Stimulated activated CD4-positive, alpha-beta T cell treated with anti-CD3 and anti-CD28 coated beads, TNF-alpha, amount 100 ng/mL, for 4 hours (primary cell): Measurements from ENCODE around the gene XAF1.
"Not testable (repeated sequence)": the region's sequence is repeated elsewhere in the genome, so short reads cannot be mapped to it uniquely, and the experiment has no call there.

Experiments used
- DNase-seq, 3 experiments: peaks; one replicate each; pipeline ENCODE4 v3.0.0-alpha.2; 2020; ENCODE audit warnings: low read depth in 3 of 3

Gene XAF1

DNA sequence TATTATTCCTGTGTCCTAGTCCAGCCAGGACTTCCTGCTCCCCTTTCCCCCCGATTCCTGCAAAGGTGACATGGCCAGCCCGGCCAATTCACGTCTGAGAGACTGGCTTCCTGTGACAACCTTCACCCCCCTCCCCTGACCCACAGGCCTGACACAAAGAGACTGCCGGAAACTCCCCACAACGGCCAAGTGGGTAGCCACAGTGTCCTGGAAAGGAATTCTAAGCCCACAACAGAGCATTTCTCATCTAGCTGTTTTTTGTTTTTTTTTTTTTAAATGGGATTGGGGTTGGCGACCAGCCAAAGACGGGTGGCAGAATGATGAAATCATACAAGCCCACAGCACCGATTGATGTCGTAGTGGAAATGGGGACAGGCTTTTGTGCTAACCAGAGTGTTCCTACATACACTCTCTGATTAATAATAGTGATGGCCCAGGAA lies 2.8 kb upstream of the XAF1 start:
- DNase-seq, result peak in 1 of 3 experiments; percentile 45

DNA sequence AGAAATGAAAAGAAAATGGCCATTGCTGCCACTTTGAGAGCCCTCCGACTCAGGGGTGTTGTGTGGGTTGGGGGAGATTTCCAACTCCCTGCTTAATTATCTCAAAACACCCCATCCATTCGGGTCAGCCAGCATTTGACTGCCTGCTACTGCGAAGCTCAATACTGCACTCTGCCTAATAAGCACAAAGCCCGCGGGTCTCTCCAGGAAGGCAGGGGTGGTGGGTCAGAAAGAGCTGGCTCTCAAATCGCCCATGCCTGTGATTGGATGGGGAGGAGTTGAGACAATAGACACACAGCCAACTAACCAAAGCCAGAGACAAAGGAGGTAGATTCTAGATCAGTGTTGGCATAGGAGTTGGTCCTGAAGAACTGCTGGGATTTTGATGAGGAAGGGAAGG lies 2.3 kb upstream of the XAF1 start:
- DNase-seq, result no peak

DNA sequence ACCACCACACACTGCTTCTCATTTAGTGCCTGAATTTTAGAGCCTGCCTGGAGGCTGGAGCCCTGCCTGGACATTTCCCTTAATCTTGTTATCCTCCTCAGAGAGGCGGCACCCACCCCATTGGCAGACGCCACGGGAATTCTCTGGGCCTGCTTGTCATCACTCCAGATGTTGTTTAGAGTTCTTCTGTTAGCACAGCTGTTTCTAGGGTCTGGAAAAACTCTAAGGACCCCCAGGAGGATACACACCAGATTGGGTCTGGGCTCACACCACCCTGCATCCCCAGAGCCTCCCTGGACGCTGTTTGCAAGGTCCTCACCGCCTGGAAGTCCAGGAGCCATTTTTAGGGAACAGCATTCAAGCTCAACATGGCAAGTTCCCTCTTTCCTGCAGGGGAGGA lies 565 bp upstream of the XAF1 start:
- no peak for DNase-seq

DNA sequence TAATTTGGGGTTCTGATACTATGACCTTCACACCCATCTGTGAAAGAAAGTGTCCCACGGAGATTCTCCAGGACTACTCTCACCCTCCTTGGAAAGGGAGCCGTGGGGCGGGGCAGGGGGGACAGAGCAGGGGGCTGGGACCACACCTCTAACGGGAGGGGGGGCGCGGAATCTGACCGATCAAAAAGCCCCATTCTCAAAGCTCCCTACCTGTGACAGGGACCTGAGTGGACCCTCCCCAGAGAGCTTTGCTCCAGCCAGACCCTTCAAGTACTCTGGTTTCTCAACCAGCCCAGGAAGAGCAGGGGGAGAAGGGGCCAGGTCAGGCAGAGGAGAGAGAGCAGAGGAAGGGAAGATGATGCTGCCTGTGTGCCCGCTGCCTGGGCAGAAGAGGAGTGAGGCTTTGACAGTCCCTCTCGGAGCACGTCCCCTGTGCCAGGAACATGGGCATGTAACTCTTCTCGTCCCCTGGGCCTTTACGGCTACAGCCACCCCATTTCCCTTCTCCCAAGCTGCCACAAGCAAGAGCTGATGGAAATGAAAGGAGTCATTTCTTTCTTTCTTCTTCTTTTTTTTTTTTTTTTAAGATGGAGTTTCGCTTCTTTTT lies 682 bp downstream of the XAF1 start:
- no peak for DNase-seq

DNA sequence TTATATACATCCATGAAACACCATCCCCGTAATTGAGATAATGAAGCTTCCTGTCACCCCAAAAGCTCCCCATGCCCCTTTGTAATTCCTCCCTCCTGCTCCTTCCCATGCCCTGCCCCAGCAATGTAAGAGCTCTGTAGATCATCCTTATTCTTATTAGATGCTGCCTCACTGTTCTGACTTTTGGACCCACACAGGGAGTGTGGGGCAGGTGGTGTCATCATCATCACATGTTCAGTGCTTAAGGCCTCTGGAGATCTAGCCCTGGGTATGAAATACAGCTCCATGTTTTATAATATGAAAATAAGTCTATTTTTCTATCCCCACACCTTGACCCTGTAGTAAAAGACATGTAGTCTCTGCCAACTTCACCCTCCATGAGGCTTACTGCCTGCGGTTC lies 1.9 kb downstream of the XAF1 start:
- no peak for DNase-seq

DNA sequence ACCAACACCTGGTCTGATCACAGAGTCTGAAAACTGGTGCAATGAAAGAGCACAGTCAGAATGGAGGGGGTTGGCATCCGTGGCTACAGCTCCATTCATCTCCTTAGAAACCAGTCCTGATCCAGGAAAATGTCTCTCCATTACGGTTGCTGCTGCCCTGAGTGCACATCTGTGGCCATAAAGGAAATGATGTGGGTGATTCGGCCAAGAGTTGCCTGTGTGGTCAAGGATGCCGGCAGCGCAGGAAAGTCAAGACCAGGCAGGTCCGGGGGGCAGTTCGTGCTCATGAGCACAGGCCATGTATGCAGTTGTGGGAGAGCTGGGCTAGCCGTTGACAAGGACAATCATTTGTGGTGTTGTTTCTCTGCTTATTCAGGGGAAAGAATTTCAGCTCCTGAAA lies 5.9 kb downstream of the XAF1 start:
- DNase-seq, result no peak

DNA sequence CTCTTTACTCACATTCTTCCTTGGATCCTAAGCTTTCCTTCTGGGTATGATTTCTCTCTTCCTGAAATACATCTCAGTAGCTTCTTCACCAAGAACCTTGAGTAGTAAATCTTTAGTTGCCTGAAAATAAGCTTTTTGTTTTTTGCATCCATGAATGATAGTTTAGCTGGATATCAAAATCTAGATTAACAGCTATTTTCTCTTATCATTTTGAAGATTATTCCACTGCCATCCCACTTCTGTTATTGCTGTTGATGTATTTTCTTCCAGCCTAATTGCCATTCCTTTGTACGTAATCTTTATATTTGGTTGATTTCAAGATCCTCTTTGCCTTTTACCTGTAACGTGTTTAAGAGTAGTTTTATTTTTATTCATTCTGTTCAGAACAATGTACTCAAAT lies 12.6 kb downstream of the XAF1 start:
- DNase-seq, result no peak

DNA sequence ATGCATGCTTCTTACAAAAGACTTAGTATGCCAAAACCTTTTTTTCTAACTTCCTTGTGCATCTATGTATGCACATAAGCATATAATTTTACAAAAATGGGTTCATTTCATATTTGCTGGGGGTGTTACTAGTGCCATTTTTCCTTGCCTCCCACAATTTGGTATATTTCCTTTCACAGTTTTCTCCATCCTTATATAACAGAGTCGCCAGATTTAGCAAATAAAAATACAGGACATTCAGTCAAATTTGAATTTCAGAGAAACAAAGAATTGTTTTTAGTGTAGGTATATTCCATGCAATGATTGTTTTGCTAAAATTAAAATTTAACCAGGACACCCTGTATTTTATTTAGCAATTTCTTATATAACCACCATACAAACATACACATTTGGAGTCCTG lies 16.2 kb downstream of the XAF1 start:
- DNase-seq, result no peak

DNA sequence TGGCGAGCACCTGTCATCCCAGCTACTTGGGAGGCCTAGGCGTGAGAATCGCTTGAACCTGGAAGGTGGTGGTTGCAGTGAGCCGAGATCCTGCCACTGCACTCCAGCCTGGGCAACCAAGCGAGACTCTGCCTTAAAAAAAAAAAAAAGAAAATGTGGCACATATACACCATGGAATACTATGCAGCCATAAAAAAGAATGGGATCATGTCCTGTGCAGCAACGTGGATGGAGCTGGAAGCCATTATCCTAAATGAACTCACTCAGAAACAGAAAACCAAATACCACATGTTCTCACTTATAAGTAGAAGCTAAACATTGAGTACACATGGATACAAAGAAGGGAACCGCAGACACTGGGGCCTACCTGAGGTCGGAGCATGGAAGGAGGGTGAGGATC lies 19.1 kb downstream of the XAF1 start:
- not testable (repeated sequence) for DNase-seq

DNA sequence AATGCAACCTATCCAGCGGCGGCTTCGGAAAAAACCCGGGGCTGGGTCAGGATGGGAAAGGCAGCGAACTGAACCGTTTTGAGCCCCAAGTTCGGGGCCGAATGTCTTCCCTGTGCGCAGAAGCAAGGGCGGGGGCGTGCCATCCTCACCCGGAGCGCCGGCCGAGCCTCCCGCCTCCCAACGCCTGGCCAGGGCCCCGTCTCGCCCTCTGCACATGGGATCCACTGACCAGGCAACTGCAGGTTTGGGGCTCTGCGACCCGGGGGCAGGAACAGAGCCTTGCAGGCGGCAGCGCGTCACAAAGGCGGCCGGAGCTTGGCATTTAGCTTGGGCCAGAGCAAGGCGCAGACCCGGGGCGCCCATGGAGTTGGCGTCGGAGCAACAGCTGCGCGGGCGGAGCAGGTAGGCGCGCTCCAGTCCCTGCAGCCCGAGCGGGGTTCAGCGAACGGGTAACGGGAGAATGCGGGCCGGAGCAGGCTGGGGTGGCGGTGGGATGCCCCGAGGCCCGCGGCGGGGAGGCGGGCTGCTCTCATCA lies 20.1 kb downstream of the XAF1 start, which contains the start of gene FBXO39:
TSS of gene FBXO39 (plus strand) at position 345 of the 535 bp plus-strand sequence. CDS start 3,654 bp downstream, outside the sequence.
- peak in 1 of 3 experiments; percentile 15 for DNase-seq

DNA sequence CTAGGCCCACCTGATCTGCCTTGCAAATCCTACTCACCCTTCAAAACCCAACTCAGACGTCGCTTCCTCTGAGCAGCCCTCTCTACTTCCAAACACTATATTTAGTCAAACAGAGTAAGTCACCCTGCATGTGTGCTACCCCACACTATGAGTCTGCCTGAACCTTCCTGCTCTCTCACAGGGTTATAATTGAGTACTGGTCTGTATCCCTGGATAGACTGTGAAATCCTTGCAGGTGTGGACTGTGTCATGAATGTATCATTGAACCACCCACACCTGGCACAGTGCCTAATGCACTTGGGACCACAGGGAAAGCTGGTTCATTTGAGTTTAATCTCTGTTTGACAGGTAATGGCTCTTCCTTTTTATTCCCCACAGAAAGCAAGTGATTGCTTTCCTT lies 23.6 kb downstream of the XAF1 start:
- no peak for DNase-seq

DNA sequence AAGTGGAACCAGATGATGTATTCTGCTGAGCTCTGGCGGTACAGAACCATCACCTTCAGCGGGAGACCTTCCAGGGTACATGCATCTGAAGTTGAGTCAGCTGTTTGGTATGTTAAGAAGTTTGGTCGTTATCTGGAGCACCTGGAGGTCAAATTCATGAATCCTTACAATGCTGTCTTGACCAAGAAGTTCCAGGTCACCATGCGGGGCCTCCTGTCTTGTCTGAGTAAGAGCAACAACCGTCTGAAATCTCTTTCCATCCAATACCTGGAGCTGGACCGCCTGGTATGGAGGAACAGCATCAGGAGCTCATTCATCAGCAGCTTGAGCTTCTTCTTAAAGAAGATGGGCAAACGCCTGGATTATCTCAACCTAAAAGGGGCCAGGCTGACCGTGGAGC lies 24.2 kb downstream of the XAF1 start:
- DNase-seq, result no peak

DNA sequence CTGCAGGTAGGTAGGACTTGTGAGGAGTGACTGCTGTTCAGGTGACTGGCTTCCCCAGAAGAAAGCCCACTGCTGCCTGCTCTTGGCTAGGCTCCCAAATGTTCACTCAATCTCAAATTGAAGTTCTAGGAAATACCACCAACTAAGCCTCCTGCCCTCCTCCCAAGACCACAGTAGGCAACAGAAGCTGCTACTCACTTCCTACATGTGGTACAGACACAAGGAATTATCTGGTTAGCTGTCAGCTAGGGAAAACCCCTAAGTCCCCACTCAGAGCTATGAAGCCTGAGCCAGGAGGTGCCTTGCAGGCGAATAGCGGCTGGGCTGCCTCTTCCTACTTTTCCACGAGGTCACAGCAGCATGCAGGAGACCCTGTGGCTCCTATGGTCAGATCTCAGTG lies 25.0 kb downstream of the XAF1 start:
- no peak for DNase-seq

DNA sequence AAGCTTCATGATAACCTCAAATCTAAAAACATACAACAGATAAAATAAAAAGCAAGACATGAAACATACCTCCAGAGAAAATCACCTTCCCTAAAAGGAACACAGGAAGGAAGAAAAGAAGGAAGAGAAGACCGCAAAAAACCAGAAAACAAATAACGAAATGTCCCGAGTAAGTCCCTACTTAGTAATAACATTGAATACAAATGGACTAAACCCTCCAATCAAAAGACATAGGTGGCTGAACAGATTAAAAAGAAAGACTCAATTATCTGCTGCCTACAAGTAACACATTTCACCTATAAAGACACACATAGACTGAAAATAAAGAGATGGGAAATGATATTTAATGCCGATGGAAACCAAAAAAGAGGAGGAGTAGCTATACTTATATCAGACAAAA lies 26.4 kb downstream of the XAF1 start:
- DNase-seq, result no peak

DNA sequence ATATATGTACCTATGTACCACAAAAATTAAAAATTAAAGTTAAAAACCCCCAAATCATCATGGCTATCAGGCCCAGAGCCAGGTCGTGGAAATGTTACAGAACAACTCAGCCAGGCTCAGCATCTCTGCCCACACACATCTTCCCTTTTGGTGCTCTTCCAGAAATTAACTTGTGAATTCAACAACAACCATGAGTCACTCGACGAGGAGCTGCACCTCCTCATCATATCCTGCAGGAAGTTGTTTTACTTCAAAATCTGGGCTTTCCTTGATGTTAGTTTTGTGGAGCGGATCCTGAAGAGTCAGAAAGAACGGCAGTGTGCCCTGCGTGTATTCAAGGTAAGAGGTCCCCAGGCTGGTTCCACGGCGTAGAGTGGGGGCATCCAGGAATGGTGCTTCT lies 30.8 kb downstream of the XAF1 start:
- no peak for DNase-seq

DNA sequence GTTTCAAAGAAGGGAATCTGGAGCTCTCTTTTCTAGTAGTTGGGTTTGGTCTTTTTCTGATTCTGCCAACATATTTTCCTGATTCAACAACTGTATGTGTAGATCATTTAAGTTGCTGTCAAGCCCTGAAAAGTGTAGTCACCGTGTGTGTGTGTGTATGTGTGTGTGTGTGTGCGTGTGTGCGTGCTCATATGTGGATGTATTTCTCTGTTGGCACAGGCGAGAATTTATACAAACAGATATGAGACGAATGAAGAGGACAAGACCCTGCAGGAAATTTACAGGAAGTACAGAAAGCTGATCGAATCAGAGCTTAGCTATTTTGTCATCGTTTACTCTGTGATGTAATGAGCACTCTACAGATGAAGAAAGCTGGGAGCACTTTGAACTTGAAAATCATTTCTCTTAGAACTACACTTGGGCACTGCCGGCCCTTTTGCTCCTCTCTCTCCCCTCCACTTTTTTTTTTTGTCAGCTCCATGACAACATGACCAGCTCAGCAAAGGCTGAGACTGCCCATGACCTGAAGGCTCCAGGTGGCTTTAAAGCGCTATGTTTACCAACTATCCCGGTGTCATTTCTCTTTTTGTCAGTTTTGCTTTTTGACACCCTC lies 31.3 kb downstream of the XAF1 start:
- no peak for DNase-seq

DNA sequence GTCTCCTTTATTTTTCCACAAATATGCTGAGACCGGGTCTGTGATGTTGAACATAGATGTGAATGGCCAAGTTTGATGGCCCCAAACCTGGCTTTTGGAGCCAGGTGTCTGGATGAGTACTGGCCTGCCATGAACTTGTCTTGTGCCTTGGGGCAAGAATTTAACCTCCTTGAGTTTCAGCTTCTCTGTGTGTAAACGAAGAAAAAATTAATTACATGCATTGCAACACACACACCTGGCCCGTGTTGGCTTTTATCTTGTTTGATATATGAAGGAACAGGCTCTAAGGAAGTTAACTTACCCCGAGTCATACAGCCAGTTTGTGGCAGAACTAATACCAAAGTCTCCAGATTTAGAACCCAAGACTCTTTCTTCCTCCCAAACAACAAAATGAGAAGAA lies 33.3 kb downstream of the XAF1 start:
- no peak for DNase-seq

DNA sequence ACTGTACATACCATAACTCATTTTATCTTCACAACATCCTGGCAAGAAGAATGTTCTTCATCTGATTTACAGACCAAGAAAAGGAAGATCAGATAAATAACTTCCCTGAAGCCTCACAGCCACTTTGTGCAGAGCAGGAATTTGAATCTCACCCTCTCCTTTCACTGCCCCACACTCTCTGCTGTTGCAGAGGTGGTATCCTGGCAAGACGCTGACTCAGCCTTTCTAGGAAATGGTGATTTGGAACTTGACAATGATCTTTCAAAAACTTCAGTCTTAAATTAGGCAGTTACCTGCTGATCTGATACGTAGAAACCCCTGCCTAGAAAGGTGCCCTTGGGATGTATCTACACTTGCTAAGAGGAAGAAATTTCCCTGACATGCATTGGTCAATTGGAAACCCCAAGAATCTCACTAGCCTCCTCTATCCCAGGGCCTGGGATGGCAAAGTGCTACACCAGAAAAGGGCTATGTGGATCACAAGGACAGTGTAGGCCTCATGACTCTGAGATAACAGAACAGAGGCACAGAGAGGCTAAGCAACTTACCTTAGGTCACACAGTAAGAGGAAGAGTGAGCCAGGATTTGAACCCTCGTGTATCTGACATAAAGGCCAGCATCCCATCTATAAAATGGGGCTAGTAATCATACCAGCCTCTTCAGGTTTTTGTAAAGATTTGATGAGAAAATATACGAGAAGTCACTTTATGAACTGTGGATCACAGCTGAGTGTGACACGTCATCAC lies 38.1 kb downstream of the XAF1 start:
- no peak for DNase-seq

DNA sequence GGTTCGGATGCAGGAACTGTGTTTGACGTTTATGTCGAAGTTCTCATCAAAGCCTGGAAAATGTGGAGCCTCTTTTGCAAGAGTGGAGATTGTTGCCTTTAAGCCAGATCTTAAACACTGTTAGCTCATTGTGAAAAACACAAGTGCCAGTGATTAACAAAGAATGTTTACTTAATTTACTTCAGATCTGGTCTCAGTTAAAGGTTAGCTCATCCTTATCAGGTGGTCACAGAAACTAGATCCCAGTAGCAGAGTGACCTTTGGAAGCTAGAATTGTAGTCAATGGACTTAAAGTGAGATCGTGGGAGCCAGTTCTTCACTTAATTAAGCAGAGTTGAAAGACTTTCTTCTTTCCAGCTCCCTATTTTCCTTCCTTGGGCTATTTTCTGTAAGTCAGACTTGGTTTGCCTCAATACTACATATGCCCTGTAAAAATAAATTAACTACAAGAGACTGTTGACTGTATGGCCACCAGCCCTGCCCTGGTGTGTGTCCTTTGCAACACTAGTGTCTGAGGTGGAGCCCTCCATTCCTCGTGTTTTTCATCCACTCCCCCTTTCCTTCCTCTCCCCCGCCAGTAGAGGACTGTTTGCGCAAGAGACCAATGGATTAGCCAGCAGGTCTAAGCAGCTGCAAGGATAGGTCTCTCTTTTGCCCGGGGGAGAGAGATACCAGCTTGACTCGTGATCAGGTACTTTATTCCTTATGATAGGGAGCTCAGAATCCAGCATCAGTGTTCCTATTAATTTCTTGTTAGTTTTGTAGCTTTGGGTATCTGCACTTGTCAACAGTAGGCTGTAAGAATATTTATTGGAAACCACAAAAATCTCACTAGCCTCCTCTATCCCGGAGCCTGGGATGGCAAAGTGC lies 40.4 kb downstream of the XAF1 start:
- DNase-seq, result no peak

DNA sequence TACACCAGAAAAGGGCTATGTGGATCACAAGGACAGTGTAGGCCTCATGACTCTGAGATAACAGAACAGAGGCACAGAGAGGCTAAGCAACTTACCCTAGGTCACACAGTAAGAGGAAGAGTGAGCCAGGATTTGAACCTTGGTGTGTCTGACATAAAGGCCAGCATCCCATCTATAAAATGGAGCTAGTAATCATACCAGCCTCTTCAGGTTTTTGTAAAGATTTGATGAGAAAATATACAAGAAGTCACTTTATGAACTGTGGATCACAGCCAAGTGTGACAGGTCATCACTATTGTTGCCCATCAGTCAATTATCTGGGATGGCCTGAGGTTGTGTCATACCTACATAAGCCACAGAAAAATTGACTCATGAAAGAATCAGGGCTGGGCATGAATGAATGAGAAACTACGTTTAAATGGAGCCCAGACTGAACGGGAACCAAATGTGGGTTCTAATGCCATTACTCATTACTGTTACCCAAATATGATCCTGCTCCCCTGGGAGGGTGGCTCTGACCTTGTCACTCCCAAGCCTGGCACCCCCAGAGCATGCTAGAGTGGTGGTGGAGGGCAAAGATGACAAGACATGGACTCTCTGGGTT lies 41.1 kb downstream of the XAF1 start:
- DNase-seq, result no peak

DNA sequence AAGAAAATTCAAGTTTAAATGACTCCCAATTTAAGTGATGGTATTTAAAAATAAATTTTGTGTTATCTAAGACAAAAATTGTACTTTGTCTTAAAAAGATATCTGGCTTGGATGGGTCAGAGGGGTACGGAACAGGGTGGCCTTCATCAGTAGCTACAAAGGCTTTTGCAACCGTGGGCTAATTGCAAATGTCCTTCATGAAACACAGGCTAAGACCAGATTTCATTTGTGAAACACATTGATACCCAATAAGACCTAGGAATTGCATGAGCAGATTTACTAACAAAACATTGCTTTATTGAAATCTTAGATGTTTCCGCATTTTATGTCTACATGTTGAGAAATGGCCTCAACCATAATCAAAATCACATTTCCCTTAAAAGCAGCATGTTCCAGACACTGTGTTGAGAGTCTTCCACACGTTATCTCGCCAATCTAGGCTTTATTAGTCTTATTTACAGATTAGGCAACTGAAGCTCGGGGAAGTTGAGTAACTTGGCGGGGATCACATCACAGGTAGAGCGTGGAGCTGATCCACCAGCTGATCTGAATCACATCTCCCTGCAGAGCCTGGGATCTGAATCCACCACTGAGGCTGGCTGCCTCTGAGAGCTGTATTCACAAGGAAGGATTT lies 42.0 kb downstream of the XAF1 start:
- no peak for DNase-seq
